GM10266 (cell line): ENCODE results near the gene CR1L.
"Not testable (repeated sequence)": the region's sequence is repeated elsewhere in the genome, so short reads cannot be mapped to it uniquely, and the experiment has no call there.

Experiments used
- DNase-seq: peaks from one replicate; pipeline ENCODE4 v3.0.0; 2012; ENCODE audit errors: extremely low spot score
- TF ChIP-seq, protein P1 (sequence below): IDR thresholded peaks from 2 replicates; pipeline ENCODE4 v1.5.1; 2012; ENCODE audit warnings: mild to moderate bottlenecking, low read depth; ENCODE audit not compliant: control insufficient read depth, insufficient read depth; ENCODE audit errors: missing control alignments

The CR1L gene

DNA sequence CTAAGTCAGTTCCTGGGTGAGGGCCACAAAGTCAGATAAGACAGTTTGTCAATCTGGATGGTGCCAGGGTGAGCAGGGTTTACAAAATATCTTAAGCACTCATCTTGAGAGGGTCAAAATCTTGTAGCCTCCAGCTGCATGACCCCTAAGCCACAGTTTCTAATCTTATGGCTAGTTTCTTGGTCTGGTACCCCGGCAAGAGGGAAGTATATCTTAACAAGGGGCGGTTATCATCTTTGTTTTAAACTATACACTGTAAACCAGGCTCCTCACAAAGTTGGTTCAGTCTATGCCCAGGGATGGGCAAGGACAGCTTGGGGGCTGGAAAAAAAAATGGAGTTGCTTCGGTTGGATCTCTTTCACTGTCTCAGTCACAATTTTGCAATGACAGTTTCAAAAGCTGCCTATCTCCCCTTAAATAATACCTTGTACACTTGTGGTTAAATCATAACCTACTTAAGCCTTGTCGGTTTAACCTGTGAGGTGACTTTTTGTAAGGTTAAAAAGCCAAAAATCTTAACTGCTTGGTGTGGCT, 99.1 kb downstream of the CR1L start:
- no peak for DNase-seq
- TF ChIP-seq, protein P1, sequence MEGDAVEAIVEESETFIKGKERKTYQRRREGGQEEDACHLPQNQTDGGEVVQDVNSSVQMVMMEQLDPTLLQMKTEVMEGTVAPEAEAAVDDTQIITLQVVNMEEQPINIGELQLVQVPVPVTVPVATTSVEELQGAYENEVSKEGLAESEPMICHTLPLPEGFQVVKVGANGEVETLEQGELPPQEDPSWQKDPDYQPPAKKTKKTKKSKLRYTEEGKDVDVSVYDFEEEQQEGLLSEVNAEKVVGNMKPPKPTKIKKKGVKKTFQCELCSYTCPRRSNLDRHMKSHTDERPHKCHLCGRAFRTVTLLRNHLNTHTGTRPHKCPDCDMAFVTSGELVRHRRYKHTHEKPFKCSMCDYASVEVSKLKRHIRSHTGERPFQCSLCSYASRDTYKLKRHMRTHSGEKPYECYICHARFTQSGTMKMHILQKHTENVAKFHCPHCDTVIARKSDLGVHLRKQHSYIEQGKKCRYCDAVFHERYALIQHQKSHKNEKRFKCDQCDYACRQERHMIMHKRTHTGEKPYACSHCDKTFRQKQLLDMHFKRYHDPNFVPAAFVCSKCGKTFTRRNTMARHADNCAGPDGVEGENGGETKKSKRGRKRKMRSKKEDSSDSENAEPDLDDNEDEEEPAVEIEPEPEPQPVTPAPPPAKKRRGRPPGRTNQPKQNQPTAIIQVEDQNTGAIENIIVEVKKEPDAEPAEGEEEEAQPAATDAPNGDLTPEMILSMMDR: no peak

DNA sequence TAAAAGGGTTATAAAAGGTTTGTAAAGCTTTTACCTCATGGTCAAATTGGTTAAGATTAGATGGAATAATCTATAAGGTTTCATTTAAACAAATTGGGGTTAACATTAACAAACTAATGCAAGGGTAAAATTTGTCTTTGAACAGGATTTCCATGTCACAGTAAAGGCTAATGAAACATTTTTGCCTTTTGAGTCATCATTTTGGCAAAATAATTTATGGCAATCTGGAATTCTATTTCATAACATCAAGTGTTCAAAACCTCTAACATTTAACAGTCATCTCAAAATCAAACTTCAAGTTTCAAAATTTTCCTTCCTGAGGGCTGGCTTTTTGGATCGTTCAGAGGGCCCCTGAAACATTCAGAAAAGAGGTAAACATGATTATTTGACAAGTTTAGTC, 100.4 kb downstream of the CR1L start:
- no peak for DNase-seq
- TF ChIP-seq, protein P1: no peak

DNA sequence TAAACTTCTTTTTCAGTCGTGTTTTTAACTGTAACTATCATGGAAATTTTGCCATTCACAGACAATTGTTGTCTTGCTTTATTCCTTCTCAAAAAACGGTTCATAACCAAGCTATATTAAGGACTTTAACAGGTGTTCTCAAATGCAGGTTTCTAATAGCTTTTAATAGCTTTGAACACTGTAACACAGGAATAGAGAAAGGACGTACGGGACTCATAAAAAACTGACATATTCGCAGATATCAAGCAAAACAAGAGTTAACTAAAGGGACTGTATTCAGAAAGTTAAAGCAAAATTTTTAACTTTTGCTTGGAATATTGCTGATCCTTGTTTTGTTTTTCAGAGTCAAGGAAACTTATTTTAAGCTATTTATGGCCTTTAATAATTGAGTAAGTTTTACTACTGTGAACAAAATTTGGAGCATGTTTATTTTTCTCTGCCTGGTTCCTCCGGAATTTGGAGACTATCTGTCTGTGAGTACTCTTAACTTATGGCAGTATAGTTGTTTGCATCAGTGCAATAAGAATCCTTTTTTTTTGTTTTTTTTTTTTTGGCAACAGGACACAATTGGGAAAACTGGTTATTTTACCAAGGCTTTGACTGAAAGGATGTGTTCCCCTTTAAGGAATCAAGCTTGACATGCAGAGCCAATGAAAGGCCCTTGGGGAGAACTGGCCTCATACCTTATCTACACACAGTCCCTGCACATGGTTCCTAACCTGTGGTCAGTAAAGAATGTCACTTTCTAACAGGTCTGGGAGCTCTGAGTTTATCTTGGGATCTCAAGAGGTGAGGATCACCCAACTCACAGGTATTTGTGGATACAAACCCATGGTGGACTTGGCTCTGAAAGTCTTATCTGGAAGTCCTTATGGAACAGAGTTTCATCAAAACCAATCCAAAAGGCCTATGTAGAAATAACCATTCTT, 101.2 kb downstream of the CR1L start:
- no peak for DNase-seq
- TF ChIP-seq, protein P1: no peak

DNA sequence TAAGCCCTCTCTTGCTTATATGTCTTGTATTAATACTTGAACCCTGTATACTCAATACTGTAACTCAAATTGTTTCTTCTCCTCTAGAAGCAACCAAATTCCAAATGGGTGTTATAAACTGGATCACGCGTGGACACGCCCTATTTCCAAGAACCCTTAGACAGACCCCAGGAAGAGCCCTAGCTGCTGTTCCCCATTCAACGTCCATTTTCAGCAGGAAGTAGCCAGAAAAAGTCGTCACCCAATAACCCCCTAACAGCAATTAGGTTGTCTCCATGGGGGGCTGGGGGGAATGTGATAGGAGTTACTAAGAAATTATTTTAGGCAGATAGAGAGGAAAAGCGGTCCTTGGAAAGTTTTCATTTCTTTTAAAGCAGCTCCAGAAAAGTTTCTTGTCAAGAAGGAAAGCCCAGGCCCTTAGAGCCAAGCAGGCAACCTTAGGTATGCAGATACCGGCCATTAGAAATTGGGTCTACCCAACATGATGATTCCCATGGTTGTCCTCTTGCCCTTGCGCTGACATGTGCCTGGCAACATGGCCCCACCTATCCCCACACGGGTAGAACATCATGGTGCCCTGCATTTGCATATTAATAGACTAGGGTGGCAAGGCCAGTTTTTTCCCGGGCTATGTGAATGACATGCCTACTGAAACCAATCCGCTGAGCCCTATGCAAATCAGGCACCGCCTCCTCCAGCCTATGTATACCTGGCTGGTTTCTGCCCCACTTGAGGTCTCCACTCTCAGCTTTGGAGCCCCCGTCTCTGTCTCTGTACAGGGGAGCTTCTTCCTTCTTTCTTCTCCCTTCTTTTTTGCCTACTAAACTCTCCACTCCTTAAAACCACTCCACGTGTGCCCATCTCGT, 102.9 kb downstream of the CR1L start:
- no peak for DNase-seq
- TF ChIP-seq, protein P1: no peak

DNA sequence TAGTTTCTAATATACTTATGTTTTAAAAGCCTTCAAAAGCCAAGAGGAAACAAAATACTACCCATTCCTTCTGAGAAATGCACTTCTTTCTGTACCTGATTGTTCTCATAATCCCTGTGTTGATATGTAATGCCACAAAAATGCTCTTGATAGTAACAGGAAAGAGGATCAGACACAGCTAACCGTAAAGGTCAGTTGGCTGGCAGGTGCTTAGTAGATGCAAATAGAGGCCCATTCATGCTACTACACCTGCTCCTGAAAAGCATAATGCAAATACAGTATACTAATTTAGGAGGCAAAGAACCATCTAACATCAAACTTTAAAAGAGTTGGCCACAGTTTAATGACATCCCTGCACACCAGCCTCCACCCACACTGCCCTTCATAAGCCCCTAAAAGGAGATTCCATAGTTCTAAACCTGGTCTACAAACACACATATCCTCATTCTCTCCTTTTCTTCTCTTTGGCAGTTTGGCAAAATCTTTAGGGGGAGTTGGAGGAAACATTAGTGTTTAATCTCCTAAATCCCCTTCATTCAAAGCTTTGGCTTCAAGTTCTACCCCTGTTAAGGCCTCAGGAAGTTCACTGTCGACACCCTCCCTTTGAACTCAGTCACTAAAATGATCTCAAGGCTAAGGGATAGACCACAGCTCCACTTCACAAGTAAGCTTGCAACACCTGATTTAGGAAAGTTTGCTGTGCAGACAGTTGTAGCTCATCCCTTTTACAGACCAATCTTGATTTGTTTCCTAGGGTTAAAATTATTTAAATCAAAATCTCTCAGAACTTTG, 104.0 kb downstream of the CR1L start:
- no peak for DNase-seq
- TF ChIP-seq, protein P1: no peak

DNA sequence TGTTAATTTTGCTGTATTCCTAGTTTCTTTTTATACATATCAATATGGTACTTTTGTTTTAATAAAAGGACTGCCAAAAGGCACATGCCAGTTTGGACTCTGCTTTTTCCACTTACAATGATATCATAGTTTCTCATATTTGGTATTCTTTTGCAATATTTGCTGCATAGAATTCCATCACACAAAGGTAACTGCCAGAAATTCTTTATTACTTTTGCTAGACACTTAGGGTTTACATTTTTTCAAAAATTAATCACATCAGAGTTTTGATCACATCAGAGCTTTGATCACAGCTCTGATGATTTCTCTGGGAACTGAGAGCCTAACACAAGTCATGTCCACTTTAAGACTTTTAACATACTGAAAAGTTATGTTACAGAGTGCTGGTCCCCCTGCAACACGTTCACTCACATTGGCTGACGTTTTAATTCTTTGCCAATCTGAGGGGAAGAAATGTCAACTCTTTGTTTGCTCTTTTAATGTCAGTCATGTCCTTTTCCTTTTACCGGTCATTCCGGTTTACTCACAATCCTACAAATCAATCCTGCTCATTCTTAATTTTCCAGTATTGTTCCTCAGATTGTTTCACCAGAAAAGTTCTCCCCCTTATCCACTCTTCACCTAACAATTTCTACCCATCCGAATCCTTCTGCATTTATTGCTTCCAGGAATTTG, 105.8 kb downstream of the CR1L start:
- TF ChIP-seq, protein P1: no peak
- DNase-seq: no peak

DNA sequence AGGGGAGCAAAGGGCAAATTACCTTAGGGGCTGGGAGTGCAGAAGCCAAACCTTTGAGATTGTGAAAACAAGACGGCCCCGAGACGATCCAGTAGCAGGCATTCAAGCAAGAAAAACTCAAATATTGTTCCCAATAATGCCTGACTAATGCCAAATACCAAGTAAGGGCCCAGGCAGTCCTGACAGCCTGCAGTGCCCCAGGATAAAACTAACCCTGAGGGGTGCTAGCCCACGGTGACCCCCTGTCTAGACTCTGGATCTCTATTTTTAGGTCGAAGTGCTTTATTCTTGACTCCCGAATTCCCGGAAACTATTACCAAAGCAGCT, 106.5 kb downstream of the CR1L start:
- not testable (repeated sequence) for DNase-seq
